Loucy (cell line): ENCODE results near the gene DBN1.

Experiments used
- EZH2phosphoT487 ChIP-seq: fragments of 200-600 bp; IDR thresholded peaks from 2 replicates; pipeline ENCODE4 v1.6.1; 2018; ENCODE audit warnings: antibody characterized with exemption, mild to moderate bottlenecking, moderate library complexity, borderline replicate concordance
- TF ChIP-seq, protein P1 (sequence below): fragments of 200-600 bp; sonication (generic); conservative IDR thresholded peaks from 2 replicates; pipeline ENCODE4 v1.5.1; 2014; ENCODE audit warnings: mild to moderate bottlenecking, antibody characterized with exemption, low read length

- TF ChIP-seq, protein P1, sequence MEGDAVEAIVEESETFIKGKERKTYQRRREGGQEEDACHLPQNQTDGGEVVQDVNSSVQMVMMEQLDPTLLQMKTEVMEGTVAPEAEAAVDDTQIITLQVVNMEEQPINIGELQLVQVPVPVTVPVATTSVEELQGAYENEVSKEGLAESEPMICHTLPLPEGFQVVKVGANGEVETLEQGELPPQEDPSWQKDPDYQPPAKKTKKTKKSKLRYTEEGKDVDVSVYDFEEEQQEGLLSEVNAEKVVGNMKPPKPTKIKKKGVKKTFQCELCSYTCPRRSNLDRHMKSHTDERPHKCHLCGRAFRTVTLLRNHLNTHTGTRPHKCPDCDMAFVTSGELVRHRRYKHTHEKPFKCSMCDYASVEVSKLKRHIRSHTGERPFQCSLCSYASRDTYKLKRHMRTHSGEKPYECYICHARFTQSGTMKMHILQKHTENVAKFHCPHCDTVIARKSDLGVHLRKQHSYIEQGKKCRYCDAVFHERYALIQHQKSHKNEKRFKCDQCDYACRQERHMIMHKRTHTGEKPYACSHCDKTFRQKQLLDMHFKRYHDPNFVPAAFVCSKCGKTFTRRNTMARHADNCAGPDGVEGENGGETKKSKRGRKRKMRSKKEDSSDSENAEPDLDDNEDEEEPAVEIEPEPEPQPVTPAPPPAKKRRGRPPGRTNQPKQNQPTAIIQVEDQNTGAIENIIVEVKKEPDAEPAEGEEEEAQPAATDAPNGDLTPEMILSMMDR = no peak
- no peak for TF ChIP-seq EZH2phosphoT487
Measured at GRCh38 chr5:177423671-177424070, 49.8 kb downstream of the DBN1 start.
